Hematopoietic multipotent progenitor cell (in vitro differentiated cells): ENCODE data around the gene OR8G1. TPM values are rescaled to one million over a fixed set of nuclear protein-coding genes. Genes with fewer than 3 reads are reported as not detected.

Experiments
- DNase-seq, 3 donors: peaks; one replicate each; pipeline ENCODE4 v3.0.0-alpha.2; 2011 to 2015; ENCODE audit warnings: low read depth in 2 of 3, low spot score in 2 of 3
- total RNA-seq: library from RNA; depleted of rRNA; stranded (reverse); fragments of >200 nt; gene quantifications from one replicate; pipeline ENCODE4 v1.2.3, GENCODE V29; 2012

The OR8G1 gene
- under 0.01 TPM for total RNA-seq

- DNase-seq = no peak
Measured at GRCh38 chr11:124240621-124241397, at the start of gene OR8G1. Gene OR8G1 (plus strand): TSS chr11:124241095. CDS start chr11:124249676, 8,581 bp downstream.

GRCh38 chr11:124193221-124194010, 47.5 kb upstream of the OR8G1 start:
- DNase-seq = peak in 1 of 3 donors; percentile 26

GRCh38 chr11:124194293-124195188, 46.4 kb upstream of the OR8G1 start:
- no peak for DNase-seq

GRCh38 chr11:124195189-124195734, 45.6 kb upstream of the OR8G1 start:
- DNase-seq = peak; percentile 1 to 74 (median 52)

GRCh38 chr11:124197999-124198398, 42.9 kb upstream of the OR8G1 start:
- no peak for DNase-seq

GRCh38 chr11:124198897-124199296, 42.0 kb upstream of the OR8G1 start:
- no peak for DNase-seq

GRCh38 chr11:124199702-124200101, 41.2 kb upstream of the OR8G1 start:
- no peak for DNase-seq

- DNase-seq = no peak
Measured at GRCh38 chr11:124200671-124201070, 40.2 kb upstream of the OR8G1 start.

- DNase-seq = no peak
Measured at GRCh38 chr11:124202951-124203350, 37.9 kb upstream of the OR8G1 start.

GRCh38 chr11:124204008-124204407, 36.9 kb upstream of the OR8G1 start:
- no peak for DNase-seq

- peak in 2 of 3 donors; percentile 50 to 69 for DNase-seq
Measured at GRCh38 chr11:124207102-124207792, 33.6 kb upstream of the OR8G1 start.

- no peak for DNase-seq
Measured at GRCh38 chr11:124209824-124210357, 31.0 kb upstream of the OR8G1 start.

GRCh38 chr11:124210421-124210820, 30.5 kb upstream of the OR8G1 start:
- DNase-seq = no peak

- DNase-seq = no peak
Measured at GRCh38 chr11:124211321-124211720, 29.6 kb upstream of the OR8G1 start.

- no peak for DNase-seq
Measured at GRCh38 chr11:124214027-124214426, 26.9 kb upstream of the OR8G1 start.

GRCh38 chr11:124219126-124219525, 21.8 kb upstream of the OR8G1 start:
- no peak for DNase-seq

- DNase-seq = no peak
Measured at GRCh38 chr11:124222407-124222806, 18.5 kb upstream of the OR8G1 start.

GRCh38 chr11:124224618-124225423, 16.1 kb upstream of the OR8G1 start:
- DNase-seq = peak in 2 of 3 donors; percentile 61 to 87

- DNase-seq = no peak
Measured at GRCh38 chr11:124225471-124225870, 15.4 kb upstream of the OR8G1 start.
